IPS-18a (cell line): Measurements from ENCODE around the gene TUBG1.
"Not testable (repeated sequence)": the region's sequence is repeated elsewhere in the genome, so short reads cannot be mapped to it uniquely, and the experiment has no call there.

Experiments
- H3K27ac ChIP-seq: one replicate; pipeline ENCODE4 v1.5.1; 2013; ENCODE audit warnings: low read length
- H3K27me3 ChIP-seq: one replicate; pipeline ENCODE4 v1.6.1; 2013; ENCODE audit warnings: mild to moderate bottlenecking, low read length; ENCODE audit not compliant: control insufficient read depth, insufficient read depth
- H3K36me3 ChIP-seq: one replicate; pipeline ENCODE4 v1.6.1; 2013; ENCODE audit warnings: low read depth, low read length; ENCODE audit not compliant: control insufficient read depth
- H3K4me1 ChIP-seq: one replicate; pipeline ENCODE4 v1.6.1; 2013; ENCODE audit warnings: low read depth, low read length; ENCODE audit not compliant: control insufficient read depth
- H3K4me3 ChIP-seq: one replicate; pipeline ENCODE4 v1.5.1; 2013; ENCODE audit warnings: low read length
- H3K9ac ChIP-seq: one replicate; pipeline ENCODE4 v1.6.1; 2013; ENCODE audit warnings: mild to moderate bottlenecking, low read length, moderate library complexity
- H3K9me3 ChIP-seq: one replicate; pipeline ENCODE4 v1.6.1; 2013; ENCODE audit warnings: low read depth, low read length; ENCODE audit not compliant: control insufficient read depth

The TUBG1 gene

DNA sequence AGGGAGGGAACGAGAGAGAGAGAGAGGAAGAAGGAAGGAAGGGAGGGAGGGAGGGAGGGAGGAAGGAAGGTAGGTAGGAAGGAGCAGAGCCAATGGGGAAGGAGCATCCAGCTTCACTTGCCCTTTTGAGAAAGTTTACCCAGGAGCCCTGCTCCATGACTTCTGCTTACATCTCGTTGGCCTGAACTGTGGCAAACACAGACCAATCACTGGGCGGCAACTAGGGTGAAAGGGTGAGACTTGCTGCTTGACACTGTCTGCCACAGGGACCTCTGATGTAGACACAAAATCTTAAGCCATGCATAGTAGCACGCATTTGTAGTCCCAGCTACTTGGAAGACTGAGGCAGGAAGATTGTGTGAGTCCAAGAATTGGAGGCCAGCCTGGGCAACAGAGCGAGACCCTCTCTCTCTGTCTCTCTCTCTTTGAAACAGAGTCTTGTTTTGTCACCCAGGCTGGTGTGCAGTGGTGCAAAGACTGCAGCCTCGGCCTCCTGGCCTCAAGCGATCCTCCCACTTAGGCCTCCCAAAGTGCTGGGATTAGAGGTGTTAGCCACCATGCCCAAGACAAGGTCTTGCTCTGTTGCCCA, 30.1 kb downstream of the TUBG1 start:
- no peak overlapping the region for H3K9ac ChIP-seq
- no peaks in the 10 kb centered on the region for H3K9me3 ChIP-seq
- no peak overlapping the region for H3K27ac ChIP-seq
- H3K4me1 ChIP-seq, result no peaks in the 10 kb centered on the region
- H3K36me3 ChIP-seq, result no peaks in the 10 kb centered on the region
- H3K4me3 ChIP-seq, result no peak overlapping the region
- H3K27me3 ChIP-seq, result no peaks in the 10 kb centered on the region

DNA sequence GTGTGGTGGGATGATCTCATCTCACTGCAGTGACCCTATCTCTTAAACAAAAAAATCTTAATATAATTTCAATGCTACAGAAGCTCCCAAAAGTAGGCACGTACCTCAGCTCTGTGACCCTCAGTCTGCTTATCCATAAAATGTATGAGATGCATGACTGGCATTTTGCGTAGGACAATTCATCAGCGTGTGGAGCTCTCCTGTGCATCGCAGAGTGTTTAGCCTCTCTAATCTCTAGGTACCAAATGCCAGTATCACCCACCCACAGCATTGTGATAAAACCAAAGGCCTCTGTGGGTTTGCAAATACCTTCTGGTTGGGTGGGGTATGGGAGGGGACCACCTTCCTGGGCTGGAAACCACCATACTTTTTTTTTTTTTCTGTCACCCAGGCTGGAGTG, 30.6 kb downstream of the TUBG1 start:
- Histone ChIP-seq H3K9ac (no peak overlapping the region), H3K36me3 (no peaks in the 10 kb centered on the region), H3K27me3 (no peaks in the 10 kb centered on the region)

DNA sequence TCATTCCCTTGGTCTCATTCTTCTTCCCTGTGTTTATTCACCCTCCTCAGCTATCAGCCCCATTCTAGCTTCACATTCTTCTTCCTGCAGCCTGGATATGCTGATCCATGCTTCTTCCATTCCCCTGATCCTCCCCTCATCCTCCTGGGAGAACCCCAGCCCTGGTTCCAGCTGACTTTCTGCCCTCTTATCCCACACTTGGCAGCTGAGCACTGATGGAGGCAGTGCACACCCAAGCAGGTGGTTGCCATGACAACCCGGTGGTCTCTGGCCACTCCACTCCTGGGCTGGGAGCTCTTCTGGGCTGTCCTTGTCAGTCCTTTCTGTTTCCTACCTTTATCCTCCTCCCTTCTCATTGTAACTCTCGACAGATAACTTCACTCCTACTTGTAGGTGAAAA, 32.9 kb downstream of the TUBG1 start:
- no peaks in the 10 kb centered on the region for H3K36me3 ChIP-seq
- H3K27ac ChIP-seq, result no peak overlapping the region
- no peaks in the 10 kb centered on the region for H3K4me1 ChIP-seq
- H3K9ac ChIP-seq, result no peak overlapping the region
- H3K9me3 ChIP-seq, result no peaks in the 10 kb centered on the region
- H3K27me3 ChIP-seq, result no peaks in the 10 kb centered on the region
- H3K4me3 ChIP-seq, result no peak overlapping the region

More for the DNA sequence above, 30.6 kb downstream of the TUBG1 start:
- Histone ChIP-seq H3K4me1 (no peaks in the 10 kb centered on the region), H3K27ac (no peak overlapping the region), H3K9me3 (no peaks in the 10 kb centered on the region), H3K4me3 (no peak overlapping the region)

DNA sequence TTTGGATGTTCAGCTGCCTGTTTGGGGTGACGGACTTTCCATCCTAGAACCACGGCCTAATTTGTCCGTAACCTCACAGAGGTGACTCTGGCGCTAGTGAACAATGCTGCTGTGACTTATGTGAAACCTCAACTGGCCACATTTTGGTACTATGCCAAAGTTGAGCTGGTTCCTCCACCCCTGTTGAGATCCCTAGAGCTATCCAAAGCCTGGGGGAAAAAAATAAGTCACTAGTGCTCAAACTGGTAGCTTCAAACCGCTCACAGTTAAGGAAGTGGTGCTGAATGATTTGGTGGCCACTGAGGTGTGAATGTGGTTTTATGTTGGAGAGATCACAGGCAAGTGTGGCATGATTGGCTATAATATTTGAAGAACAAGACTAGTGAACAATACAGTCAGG, 38.3 kb downstream of the TUBG1 start:
- no peak overlapping the region for H3K27ac ChIP-seq
- no peaks in the 10 kb centered on the region for H3K36me3 ChIP-seq
- no peak overlapping the region for H3K9ac ChIP-seq
- no peaks in the 10 kb centered on the region for H3K4me1 ChIP-seq
- no peaks in the 10 kb centered on the region for H3K9me3 ChIP-seq
- H3K27me3 ChIP-seq, result no peaks in the 10 kb centered on the region
- no peak overlapping the region for H3K4me3 ChIP-seq

DNA sequence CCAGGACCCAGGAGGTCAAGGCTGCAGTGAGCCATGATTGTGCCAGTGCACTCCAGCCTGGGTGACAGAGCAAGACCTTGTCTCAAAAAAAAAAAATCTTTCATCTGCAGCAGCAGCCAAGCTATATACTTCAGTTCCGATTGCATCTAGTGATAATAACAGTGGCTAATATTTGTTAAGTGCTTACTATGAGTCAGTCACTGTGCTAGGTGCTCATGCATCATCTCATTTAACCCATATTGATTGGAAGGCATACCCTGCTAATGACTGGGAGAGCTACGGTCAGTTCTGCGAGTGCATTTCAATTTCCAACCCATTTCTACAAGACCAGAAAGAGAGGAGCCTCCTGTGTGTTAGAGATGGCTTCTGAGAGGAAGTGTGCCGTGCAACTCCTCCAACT, 41.9 kb downstream of the TUBG1 start:
- peaks cover 3% of the 10 kb centered on the region for H3K4me1 ChIP-seq
- H3K27me3 ChIP-seq, result peaks cover 4% of the 10 kb centered on the region
- no peak overlapping the region for H3K27ac ChIP-seq
- no peaks in the 10 kb centered on the region for H3K36me3 ChIP-seq
- H3K9me3 ChIP-seq, result no peaks in the 10 kb centered on the region
- no peak overlapping the region for H3K9ac ChIP-seq
- no peak overlapping the region for H3K4me3 ChIP-seq

DNA sequence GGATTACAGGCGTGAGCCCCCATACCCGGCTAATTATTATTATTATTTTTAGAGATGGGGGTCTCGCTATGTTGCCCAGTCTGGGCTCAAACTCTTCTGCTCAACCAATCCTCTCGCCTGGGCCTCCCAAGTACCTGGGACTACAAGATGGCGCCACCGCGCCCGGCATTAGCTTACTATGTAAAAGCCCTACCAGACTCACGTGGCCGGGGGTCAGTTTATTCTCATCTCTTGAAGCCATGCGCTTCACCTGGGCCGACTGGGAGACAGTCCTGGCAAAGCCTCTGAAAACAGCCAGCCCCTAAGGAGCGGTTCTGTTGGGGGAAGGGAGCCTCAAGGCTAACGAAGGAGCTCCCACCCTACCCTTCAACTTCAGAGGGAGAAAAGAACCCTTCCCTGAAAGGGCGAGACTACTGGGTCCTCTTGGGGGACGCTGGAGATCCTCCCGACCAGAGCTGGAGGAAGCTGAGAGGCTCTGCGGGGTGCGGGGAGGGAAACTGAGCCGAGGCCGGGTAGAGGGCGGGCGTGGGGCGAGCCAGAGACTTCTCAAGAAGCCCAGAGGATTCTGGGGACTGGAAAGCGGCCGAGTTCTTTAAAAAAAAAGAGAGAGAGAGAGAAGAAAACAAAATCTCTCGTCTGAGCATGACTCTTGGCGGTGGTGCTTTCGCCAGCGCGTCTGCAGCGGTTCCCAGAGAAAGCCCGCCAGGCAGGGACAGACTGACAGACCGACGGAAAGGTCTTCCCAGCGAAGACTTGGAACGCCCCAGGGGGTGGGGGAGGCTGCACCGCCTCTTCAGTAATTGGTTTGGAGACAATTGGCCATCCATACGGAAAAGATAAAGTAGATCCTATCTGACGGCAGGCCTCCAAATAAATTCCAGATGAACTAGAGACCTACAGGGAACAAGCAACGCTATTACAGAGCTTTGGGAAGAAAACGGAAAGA, 44.0 kb downstream of the TUBG1 start:
- Histone ChIP-seq H3K9me3 (no peaks in the 10 kb centered on the region), H3K4me3 (peak overlapping the region; percentile 54), H3K4me1 (peaks cover 3% of the 10 kb centered on the region), H3K27ac (no peak overlapping the region), H3K27me3 (peaks cover 4% of the 10 kb centered on the region), H3K36me3 (no peaks in the 10 kb centered on the region), H3K9ac (peak overlapping the region; percentile 28)

DNA sequence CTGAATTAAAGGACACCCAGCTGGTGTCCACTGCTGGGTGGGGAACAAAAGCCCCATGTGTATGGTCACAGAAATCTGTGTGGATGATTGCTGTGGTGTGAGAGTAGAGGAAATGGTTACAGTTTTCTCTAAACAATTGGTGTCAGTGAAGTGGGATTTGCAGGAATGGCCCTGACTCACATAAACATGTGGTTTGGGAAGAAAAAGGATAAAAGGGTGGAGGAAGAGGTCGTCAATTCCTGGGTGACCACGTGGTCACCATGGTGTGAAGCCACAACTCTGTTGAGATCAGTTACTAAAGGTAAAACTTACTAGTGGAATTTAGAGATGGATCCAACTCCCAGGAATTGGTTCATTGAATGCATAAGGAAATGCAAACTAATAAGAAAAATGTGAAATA, 46.0 kb downstream of the TUBG1 start:
- Histone ChIP-seq H3K9ac (no peak overlapping the region), H3K27ac (no peak overlapping the region), H3K27me3 (peaks cover 4% of the 10 kb centered on the region), H3K9me3 (no peaks in the 10 kb centered on the region), H3K36me3 (no peaks in the 10 kb centered on the region), H3K4me1 (peaks cover 7% of the 10 kb centered on the region), H3K4me3 (no peak overlapping the region)

DNA sequence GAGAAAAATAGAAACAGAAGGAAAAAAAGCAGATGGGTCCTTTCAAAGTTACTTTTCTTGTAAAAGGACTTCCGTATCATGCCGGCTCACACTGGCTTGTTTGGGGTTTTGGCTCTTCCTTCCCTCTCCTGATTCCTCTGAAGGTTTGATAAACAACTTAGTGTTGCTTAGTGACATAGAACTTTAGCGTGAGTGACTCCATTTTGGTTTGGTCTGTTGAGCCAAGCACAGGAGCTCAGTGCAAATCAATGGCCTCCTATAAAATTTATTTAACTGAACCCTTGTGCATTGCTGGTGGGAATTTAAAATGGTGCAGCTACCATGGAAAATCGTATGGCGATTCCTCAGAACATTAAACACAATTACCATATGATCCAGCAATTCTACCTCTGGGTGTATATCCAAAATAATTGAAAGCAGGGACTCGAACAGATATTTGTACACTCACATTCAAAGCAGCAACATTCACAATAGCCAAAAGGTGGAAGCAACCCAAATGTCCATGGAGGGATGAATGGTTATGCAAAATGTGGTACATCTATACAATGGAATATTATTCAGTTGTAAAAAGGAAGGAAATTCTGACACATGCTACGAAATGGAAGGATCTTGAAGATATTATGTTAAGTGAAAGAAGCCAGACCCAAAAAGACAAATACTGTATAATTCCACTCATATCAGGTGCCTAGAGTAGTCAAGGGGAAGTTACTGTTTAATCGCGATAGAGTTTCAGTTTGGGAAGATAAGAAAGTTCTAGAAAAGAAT, 48.5 kb downstream of the TUBG1 start:
- H3K9me3 ChIP-seq, result no peaks in the 10 kb centered on the region
- no peak overlapping the region for H3K9ac ChIP-seq
- no peak overlapping the region for H3K4me3 ChIP-seq
- peaks cover 4% of the 10 kb centered on the region for H3K36me3 ChIP-seq
- H3K4me1 ChIP-seq, result peaks cover 10% of the 10 kb centered on the region
- peaks cover 4% of the 10 kb centered on the region for H3K27me3 ChIP-seq
- H3K27ac ChIP-seq, result no peak overlapping the region

DNA sequence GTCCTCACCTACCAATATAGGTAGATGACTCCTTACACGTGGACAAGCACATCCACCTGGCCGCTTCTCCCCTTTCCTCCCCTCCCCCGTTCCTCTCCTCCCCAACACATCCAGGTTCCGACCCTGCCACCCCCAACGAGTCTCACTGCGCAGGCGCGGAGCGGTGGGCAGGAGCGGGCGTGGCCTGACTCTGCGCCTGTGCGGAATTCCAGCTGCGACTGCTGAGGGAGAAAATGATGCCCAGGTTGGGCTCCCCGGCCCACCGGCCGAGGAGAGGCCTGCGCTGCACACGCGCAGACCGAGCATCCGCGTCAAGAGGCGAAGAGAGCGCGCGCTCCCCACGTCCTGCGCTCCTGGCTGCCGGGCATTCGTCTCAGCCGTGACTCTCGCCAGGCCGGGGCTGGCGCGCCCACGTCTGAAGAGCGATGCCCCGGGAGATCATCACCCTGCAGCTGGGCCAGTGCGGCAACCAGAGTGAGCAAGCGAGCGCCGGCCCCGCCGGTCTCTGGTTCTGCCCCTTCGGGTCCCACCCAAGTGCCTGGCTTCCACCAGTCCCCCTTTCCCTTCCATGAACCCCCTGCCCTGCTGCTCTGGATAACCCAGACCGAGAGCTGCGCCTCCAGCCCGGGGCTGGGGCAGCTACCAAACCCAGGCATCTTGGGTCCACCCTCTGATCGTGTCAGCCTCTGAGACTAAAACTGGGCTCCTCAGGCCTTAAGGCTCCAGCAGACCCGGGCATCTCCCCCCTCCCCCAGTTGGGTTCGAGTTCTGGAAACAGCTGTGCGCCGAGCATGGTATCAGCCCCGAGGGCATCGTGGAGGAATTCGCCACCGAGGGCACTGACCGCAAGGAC, 49.8 kb downstream of the TUBG1 start, which contains the start of gene TUBG2:
Gene TUBG2 (plus strand): TSS at position 206 of the 853 bp plus-strand sequence. CDS start 220 bp downstream, at position 426.
- no peaks in the 10 kb centered on the region for H3K9me3 ChIP-seq
- no peaks in the 10 kb centered on the region for H3K27me3 ChIP-seq
- peaks cover 4% of the 10 kb centered on the region for H3K36me3 ChIP-seq
- peak within 1 kb of the TSS; percentile 76 for H3K4me3 ChIP-seq
- no peak within 1 kb of the TSS for H3K27ac ChIP-seq
- H3K9ac ChIP-seq, result peak within 1 kb of the TSS; percentile 43
- H3K4me1 ChIP-seq, result peaks cover 7% of the 10 kb centered on the region

DNA sequence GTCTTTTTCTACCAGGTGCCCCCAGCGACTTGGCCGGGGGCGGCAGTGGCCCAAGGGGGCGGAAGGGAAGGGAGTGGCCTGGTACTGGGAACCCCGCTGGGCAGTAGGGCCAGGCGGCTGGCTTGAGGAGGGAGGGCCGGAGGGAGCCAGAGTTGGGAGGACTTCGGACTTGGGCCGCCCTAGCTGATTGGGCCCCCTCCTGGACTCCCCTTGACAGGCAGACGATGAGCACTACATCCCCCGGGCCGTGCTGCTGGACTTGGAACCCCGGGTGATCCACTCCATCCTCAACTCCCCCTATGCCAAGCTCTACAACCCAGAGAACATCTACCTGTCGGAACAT, 50.4 kb downstream of the TUBG1 start:
- H3K36me3 ChIP-seq, H3K27ac ChIP-seq, H3K9me3 ChIP-seq, H3K4me1 ChIP-seq, H3K27me3 ChIP-seq: not testable (repeated sequence)
- peak overlapping the region; percentile 76 for H3K4me3 ChIP-seq
- peak overlapping the region; percentile 43 for H3K9ac ChIP-seq
